Stimulated activated CD8-positive, alpha-beta memory T cell treated with anti-CD3 and anti-CD28 coated beads, Interleukin-12 subunit alpha, Interleukin-12 subunit beta, amount 100 ng/mL, for 24 hours (primary cell): ENCODE results near the gene CENPV.
"Not testable (repeated sequence)": the region's sequence is repeated elsewhere in the genome, so short reads cannot be mapped to it uniquely, and the experiment has no call there.

Experiments used
- DNase-seq: peaks from one replicate; pipeline ENCODE4 v3.0.0-alpha.2; 2020; ENCODE audit errors: extremely low read depth

CENPV gene

DNA sequence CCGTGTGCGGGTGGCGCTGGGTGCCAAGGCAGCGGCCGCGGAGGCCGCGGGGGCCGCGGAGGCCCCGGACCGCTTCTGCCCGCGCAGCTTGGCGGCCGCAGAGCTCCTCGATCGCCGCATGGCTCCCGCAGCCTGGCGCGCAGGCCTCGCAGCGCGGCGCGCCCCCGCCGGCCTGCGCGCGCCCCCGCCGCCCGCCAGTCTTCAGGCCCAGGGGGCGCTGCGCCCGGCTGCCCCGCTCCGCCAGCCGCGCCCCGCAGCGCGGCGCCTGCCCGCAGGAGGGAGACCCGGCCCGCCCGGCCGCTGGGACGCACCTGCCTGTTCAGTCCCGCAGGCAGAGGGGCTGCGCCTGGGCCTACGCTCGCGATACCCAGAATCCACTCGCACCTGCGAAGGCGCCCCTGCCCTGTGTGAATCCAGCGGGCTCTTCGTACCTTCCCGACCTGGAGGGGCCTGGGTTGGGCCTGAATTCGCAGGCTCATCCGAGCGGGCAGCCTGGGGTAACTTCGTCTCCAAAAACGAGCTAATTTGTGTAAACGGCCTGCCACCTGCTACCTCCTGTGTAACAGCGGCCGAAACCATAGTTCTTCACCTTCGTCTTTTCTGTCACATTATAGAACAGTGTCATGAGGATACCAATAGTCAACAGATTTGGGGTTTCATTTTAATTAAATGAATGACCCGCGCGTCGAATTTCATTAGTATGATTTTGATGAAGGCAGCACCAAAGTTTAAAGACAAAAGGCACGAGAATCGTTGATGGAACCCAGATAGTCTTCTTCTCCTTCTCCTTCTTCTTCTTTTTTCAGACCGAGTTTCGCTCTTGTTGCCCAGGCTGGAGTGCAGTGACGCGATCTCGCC is at the start of gene CENPV:
Gene CENPV (minus strand): TSS at position 153 of the 858 bp plus-strand sequence. CDS start 33 bp downstream, at position 120.
- no peak for DNase-seq

- DNase-seq: no peak
Observed at GRCh38 chr17:16398270-16399267, 45.3 kb upstream of the CENPV start.

GRCh38 chr17:16396693-16397092 is 43.4 kb upstream of the CENPV start:
- not testable (repeated sequence) for DNase-seq

- DNase-seq: not testable (repeated sequence)
Observed at GRCh38 chr17:16395887-16396286, 42.6 kb upstream of the CENPV start.

DNA sequence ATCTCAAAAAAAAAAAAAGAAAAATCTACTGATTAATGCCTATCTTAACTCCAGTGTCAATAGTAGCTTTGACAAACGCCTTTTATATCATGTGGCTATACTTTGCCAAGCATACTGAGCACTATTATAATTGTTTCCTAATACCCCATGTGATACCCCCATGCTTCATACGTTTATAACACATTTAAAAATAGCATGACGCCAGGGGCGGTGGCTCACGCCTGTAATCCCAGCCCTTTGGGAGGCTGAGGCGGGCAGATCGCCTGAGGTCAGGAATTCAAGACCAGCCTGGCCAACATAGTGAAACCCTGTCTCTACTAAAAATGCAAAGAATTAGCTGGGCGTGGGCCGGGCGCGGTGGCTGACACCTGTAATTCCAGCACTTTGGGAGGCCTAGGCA is 39.2 kb upstream of the CENPV start:
- not testable (repeated sequence) for DNase-seq

DNA sequence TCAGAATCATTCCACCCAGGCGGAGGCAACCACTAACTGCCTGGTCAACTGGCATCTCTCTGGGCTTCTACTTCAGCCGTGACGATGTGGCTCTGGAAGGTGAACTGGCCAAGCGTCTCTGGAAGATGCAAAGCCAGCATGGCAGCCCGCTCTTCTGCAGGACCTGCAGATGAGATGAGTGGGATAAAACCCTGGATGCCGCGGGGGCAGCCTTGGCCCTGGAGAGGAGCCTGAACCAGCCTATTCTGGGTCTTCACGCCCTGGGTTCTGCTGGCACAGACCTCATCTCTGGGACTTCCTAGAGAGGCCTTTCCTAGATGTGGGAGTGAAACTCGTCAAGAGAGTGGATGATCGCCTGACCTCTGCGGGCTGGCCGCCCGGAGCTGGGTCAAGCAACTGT is 38.2 kb upstream of the CENPV start:
- no peak for DNase-seq

DNA sequence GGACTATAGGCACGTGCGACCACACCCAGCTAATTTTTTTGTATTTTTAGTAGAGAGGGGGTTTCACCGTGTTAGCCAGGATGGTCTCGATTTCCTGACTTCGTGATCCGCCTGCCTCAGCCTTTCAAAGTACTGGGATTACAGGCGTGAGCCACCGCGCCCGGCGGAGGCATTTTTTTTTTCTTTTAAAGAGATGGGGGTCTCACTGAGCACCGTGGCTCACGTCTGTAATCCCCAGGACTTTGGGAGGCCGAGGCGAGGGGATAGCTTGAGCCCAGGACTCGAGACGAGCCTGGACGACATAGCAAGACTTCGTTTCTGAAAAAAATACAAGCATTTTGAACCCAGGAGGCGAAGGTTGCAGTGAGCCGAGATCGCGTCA is 32.8 kb upstream of the CENPV start:
- DNase-seq: not testable (repeated sequence)

GRCh38 chr17:16384557-16384956 is 31.3 kb upstream of the CENPV start:
- DNase-seq: no peak

GRCh38 chr17:16383772-16384287 is 30.6 kb upstream of the CENPV start:
- no peak for DNase-seq

DNA sequence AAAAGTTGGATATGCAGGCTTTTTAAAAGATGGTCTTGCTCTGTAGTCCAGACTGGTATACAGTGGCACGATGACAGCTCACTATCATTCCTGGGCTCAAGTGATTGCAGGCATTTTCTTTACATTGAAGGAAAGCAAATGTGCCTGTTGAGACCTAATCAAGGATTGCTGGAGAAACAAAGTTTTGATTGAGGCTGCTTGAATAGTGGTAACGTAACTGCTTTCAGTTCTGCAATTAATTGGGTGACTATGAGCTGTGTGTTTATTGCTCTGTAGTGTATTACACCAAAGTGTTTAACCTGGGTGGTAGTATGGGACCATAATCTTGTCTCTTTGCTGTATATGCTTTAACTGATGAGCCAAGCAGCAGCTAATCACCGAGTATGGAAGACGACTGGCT is 29.9 kb upstream of the CENPV start:
- no peak for DNase-seq

DNA sequence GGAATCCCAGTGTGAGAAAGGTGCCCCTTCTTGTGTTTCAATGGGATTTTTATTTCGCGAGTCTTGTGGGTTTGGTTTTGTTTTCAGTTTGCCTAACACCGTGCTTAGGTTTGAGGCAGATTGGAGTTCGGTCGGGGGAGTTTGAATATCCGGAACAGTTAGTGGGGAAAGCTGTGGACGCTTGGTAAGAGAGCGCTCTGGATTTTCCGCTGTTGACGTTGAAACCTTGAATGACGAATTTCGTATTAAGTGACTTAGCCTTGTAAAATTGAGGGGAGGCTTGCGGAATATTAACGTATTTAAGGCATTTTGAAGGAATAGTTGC is 28.2 kb upstream of the CENPV start:
- DNase-seq: peak; percentile 14

GRCh38 chr17:16380640-16381495 is 27.6 kb upstream of the CENPV start, which contains the start of gene UBB:
UBB (plus strand) TSS chr17:16381091; CDS start chr17:16381908, 817 bp downstream.
- peak; percentile 90 for DNase-seq

DNA sequence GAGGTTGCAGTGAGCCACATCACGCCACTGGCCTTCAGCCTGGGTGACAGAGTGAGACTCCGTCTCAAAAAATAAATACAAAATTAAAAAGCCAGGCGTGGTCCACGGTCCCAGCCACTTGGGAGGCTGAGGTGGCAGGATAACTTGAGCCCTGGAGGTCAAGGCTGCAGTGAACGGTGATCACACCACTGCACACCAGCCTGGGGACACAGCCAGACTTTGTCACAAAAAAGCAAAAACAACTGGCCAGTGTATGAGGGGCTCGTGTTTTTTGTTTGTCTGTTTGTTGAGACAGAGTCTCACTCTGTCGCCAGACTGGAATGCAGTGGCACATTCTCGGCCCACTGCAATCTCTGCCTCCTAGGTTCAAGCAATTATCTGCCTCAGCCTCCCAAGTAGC is 26.4 kb upstream of the CENPV start:
- no peak for DNase-seq

DNA sequence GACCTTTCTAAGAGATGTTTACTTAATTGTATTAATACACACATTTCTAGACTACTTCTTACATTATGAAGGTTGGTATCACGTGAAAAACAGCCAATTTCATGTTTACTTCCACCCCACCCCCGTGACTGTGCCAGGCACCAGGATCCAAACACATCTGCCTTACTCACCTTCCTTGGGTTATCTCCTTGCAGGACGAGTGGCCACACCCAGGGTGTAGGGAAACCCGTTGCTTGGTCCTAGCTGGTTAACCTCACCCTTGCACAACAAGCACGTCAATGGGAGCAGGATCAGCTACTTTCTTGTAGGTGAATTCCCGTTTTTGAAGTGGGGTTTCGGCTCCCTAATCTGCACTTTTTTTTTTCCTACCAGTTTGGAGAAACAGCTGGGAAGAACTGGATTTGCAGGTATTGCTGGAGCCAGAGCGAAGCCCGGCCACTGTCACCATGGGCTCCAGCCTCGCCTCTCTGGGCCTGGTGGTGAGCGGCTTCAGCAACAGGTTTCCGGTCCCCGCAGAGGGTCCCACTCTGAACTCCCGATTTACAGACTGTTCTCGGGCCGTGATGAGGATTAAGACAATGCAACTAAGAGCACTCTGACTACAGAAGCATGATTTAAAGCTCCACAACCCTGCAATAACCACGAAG is 25.5 kb upstream of the CENPV start:
- DNase-seq: no peak

DNA sequence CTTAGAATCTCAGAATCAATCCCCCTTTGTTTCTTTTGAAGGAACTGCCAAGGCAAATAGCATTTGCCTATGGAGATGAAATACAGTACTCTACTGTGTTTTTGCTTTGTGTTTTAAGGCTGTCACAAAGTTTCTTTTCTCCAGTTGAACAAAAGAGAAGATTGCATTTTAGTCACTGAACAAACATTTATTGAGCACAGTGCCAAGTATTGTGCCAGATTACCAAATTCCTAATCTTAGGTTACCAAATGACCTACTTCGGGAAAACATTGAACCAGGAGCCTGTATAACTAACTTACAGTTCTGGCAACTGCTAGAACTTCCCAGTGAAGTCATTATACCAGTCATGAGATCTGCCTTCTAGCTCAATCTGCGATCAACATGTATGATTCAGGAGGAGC is 24.7 kb upstream of the CENPV start:
- no peak for DNase-seq

GRCh38 chr17:16374146-16374938 is 21.1 kb upstream of the CENPV start:
- no peak for DNase-seq

- DNase-seq: no peak
Observed at GRCh38 chr17:16371742-16372141, 18.5 kb upstream of the CENPV start.

DNA sequence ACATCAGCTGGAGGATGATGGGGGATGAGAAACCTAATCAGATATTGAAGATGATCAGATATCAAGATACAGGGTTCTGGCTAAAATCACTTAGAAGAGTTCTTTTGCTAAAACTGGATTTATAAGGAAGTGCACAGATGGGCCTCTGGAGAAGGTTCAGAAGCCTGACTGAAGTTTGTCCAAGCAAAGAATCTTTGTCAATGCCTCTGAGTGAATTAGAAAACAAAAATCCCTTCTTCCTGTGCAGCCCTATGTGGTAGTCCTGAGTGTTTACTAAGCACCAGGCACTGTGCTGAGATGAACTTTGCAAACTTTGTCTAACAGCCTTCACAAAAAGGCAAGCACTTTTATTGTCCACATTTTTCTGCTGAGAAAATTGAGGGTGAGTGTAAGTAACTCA is 11.4 kb upstream of the CENPV start:
- DNase-seq: no peak

- no peak for DNase-seq
Observed at GRCh38 chr17:16363749-16364536, 10.7 kb upstream of the CENPV start.
